GM21528 (cell line): Measurements from ENCODE around the gene MED15.
"Not testable (repeated sequence)": the region's sequence is repeated elsewhere in the genome, so short reads cannot be mapped to it uniquely, and the experiment has no call there.

Source experiments
- ATAC-seq: cut with Tn5 transposase; IDR thresholded peaks from one replicate; pipeline ENCODE4 v1.9.1; 2021; ENCODE audit warnings: mild to moderate bottlenecking, moderate library complexity; ENCODE audit not compliant: unreplicated experiment, low FRiP score

The MED15 gene

GRCh38 chr22:20483143-20483506, 24.3 kb upstream of the MED15 start:
- not testable (repeated sequence) for ATAC-seq

- no peak for ATAC-seq
Measured at GRCh38 chr22:20483771-20484170, 23.6 kb upstream of the MED15 start.

- ATAC-seq, result no peak
Measured at GRCh38 chr22:20484948-20485683, 22.3 kb upstream of the MED15 start.

GRCh38 chr22:20486229-20486628, 21.2 kb upstream of the MED15 start:
- no peak for ATAC-seq

DNA sequence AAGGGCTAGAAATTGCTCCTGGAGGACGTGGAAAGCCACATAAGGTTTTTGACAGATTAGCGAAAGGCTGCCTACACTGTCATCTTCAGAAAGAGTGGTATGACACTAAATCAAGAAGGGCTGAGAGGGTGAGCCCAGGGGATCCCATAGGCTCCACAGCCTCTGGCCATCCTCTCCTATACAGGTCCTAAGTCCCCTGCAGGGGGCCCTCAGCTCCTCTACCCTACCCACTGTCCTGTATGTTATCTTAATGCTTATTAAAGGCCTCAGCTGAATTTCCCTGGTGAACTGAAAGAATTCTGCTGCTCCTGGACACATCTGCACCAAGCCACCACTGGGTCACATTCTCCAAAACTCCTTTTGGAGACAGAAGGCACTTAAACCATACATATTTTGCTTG, 19.7 kb upstream of the MED15 start:
- ATAC-seq, result no peak

DNA sequence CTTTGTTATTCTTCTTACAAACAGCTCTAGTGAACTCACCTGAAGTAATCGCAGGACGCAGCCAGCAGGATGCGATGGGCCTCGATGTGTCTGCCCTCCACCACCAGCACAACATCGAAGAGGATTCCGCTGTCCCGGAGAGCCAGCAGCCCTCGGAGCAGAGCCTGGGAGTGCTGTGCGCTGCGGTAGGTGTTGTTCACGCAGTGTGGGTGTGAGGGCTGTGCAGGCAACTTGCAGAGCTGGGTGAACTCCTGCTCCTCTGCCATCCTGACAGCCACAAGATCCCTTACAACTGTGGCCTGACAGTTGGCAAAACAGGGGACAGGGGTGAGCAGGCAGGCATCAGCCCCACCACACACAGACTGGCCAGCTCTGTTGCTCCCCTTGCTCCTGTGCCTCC, 18.5 kb upstream of the MED15 start:
- ATAC-seq, result no peak

DNA sequence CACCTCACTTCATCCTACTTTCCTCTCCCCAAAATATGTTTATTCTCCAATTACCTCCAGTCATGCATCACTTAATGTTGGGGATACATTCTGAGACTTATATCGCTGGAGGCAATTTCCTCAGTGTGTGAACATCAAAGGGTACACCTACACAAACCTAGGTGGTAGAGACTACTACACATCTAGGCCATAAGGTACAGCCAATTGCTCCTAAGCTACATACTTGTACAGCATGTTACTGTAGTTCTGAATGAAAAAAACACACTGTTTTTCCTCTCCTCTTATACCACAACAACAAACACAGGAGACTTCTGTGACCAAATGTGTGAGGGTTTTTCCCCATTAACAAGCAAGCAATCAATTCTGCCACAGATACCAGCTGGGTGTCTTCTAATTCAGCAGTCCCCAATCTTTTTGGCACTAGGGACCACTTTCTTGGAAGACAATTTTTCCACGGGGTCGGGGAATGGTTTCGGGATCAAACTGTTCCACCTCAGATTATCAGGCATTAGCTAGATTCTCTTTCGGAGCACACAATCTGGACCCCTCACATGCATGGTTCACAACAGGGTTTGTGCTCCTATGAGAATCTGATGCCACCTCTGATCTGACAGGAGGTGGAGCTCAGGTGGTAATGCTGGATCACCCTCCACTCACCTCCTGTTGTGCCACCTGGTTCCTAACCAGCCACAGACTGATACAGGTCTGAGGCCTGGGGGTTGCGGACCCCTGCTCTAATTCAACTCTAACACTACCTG, 17.0 kb upstream of the MED15 start:
- ATAC-seq, result no peak

GRCh38 chr22:20490941-20491307, 16.5 kb upstream of the MED15 start:
- ATAC-seq, result no peak

GRCh38 chr22:20491346-20491745, 16.1 kb upstream of the MED15 start:
- no peak for ATAC-seq

DNA sequence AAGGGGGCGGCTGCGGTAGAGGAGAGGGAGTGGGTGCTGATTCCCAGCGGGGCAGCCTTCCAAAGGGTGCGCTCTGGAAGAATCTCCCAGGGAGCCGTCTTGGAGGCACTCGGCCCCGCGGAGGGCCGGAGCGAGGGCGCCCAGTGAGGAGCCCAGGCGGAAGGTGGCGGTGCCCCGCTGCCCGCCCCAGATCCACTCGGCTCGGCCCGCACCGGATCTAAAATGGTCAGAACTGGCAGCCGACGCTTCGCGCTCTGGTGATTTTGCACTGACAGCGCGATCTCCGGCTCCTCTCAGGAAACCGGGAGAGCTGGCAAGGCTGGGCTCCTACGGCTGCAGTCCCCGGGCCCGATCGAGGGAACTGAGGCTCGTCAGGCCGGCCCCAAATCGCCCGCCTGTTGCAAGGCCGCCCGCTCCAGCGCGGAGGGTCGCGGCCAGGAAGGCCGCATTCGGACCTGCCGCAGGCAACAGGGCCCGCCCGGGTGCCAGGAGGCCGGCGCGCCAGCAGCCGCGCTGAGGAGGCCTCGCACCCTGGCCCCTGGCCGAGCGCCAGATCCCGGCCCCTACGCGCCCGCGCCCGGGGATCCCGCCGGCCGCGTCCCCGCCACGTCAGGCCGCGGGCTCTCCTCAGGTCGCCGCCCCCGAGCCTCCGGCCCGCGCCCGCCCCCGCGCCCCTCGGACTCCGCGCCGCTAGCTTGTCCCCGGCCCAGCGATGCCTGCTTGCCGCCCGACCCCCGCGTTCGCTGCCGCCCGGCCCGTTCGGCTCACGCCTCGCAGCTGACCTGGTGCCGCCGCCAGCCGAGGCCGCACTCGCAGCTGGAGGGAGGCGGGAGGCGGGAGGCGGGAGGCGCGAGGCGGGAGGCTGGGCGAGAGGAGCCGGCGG, 12.2 kb upstream of the MED15 start, which contains the start of gene KLHL22:
KLHL22 (minus strand) TSS at position 818 of the 883 bp plus-strand sequence. CDS start 6,584 bp downstream, outside the sequence.
- ATAC-seq, result peak; percentile 37

GRCh38 chr22:20495861-20496681, 11.3 kb upstream of the MED15 start:
- peak; percentile 75 for ATAC-seq

DNA sequence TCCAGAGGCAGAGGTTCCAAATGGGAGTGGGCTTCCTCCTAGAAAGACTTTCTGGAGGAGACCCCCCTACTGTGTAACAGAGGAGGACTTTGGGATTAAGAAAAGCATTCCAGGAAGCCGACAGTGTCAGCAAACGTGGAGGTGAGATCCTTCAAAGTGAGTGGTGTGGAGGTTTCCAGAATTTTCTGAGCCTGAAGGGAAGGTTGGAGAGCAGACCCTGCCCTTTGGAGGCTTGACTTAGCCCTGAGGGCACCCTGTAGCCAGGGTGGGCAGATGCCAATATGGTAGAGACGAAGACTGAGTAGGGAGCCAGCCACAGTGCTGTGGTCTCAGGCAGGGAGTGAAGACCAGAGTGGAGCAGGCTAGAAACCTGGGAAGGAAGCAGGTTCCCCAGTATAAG, 10.0 kb upstream of the MED15 start:
- ATAC-seq, result no peak

DNA sequence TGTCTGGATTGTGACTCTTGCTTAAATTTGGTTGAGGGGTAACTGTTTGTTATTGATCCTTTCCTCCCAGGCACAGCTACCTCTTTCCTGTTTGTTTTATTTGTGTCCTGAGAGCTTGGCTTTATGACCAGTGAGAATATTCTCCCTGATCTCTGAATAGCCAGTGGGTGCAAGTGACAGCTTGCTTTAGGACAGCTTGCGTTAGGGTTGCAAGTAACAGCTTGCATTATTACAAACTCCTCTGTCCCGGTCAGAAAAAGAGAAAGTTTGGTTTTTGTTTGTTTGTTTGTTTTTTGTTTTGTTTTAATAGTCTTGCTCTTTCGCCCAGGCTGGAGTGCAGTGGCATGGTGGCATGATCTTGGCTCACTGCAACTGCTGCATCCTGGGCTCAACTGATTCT, 8.5 kb upstream of the MED15 start:
- ATAC-seq, result no peak

DNA sequence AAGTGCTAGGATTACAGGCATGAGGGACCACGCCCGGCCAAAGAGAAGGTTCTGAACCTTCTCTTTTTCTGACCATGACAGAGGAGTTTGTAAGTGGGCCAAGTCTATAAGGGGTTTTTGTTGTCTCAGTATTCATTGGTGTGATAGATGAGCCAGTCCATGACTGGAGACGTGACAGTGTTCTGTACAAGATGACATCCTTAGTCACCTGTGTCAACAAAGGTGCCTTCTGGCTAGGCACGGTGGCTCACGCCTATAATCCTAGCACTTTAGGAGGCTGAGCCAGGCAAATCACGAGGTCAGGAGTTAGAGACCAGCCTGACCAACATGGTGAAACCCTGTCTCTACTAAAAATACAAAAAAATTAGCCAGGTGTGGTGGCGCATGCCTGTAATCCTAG, 7.6 kb upstream of the MED15 start:
- no peak for ATAC-seq

GRCh38 chr22:20503816-20504215, 3.6 kb upstream of the MED15 start:
- ATAC-seq, result no peak

- ATAC-seq, result not testable (repeated sequence)
Measured at GRCh38 chr22:20504293-20504922, 3.0 kb upstream of the MED15 start.

DNA sequence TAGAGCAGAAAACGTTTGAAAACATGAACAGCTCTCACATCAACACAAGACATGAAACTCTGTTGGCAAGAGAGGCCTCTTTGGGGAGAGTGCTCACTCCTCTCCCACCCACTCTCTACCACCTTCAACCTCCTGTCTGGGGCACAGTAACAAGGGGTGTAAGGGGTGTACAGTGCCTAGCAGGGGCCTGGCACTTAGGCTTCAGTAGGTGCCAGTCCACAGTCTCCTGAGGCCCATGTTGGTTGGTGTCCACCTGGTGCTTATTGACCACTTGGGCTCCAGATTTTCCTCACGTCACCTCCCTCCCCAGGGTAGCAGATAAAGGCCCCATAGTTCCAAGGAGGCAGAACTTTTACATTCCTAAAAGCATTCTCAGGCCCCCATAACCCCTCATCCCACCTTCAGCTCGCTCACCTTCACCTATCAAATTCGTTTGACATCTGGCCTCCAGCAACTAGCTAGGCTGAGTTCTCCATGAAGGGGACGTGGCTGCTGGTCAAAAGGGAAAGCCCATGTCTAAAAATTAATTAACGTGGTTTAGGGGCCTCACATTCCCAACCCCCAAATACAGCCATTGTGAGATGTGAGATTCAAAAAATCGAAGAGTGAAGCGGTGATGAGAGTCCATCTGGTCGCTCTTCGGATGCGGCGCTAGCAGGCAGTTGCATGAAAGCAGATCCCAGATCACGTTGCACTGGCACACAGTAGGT, 712 bp upstream of the MED15 start:
- no peak for ATAC-seq

DNA sequence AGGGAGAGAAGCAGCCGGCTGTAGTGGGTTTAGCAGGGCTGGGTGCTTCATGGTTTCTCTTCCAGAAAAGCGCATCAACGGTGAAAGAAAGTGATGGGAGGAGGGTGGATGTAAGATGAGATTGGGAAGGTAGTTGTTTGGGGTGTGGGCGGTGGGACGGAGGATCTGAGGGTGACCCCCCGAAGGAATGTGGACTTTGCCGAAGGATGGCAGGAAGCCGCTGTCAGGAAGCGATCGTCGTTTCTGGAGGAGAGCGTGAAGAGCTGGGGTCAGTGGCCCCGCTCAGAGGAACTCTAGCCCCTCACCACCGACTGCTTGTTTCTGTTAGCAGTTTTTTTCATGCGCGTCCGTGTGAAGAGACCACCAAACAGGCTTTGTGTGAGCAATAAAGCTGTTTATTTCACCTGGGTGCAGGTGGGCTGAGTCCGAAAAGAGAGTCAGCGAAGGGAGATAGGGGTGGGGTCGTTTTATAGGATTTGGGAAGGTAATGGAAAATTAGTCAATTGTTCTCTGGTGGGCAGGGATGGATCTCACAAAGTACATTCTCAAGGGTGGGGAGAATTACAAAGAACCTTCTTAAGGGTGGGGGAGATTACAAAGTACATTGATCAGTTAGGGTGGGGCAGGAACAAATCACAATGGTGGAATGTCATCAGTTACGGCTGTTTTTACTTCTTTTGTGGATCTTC, 801 bp downstream of the MED15 start:
- not testable (repeated sequence) for ATAC-seq
